ENCODE results near the gene ANKRD28. TPM values are rescaled to one million over a fixed set of nuclear protein-coding genes. Genes with fewer than 3 reads are reported as not detected.

The ANKRD28 gene
- total and polyA plus RNA-seq, 2 of the 4 experiments (the other 2 are of a cell fraction) = 52.6 to 211 TPM

GRCh38 chr3:15805756-15806266, 8.0 kb upstream of the ANKRD28 start:
- Histone ChIP-seq H2BK120ac (ENCODE audit: low read depth, low read length) (no peak overlapping the region), H3K4me2 (ENCODE audit: low read depth, low read length) (peak overlapping the region; percentile 60; the same call in 1 of the 2 replicates), H3K14ac (replicated peaks; ENCODE audit: low read depth, low read length) (no peak overlapping the region), H3K4me3 (ENCODE audit: insufficient read depth, low read depth, low read length) (no peak overlapping the region), H2AFZ (replicated peaks; ENCODE audit: low read length, poor library complexity) (no peak overlapping the region), H4K5ac (ENCODE audit: low read depth, low read length) (no peak overlapping the region), H2AK9ac (replicated peaks; ENCODE audit: low read depth, low read length, poor library complexity) (no peak overlapping the region), H3K56ac (ENCODE audit: extremely low read depth, insufficient read depth, low read length) (no peak overlapping the region), H3K9me1 (ENCODE audit: insufficient read depth, low read length) (peaks cover 5% of the 10 kb centered on the region), H2BK15ac (ENCODE audit: low read depth, low read length) (no peak overlapping the region), H3K4ac (ENCODE audit: low read depth, low read length) (no peak overlapping the region), H3K23ac (ENCODE audit: low read depth, low read length) (no peak overlapping the region), H3K27ac (ENCODE audit: insufficient read depth, low read length) (no peak overlapping the region), H4K8ac (ENCODE audit: low read depth in 2 of 2, low read length in 2 of 2) (no peak overlapping the region), H3K4me1 (ENCODE audit: control insufficient read depth, insufficient read depth, low read length) (peaks cover 2% of the 10 kb centered on the region; the same call in 1 of the 2 replicates), H3K36me3 (ENCODE audit: control insufficient read depth, insufficient read depth, low read length) (no peaks in the 10 kb centered on the region), H3K9me3 (ENCODE audit: control insufficient read depth, insufficient read depth, low read length) (no peaks in the 10 kb centered on the region), H4K91ac (ENCODE audit: insufficient read depth, low read depth, low read length) (no peak overlapping the region), H2BK20ac (ENCODE audit: low read depth, low read length) (no peak overlapping the region), H2AK5ac (ENCODE audit: low read depth, low read length) (no peak overlapping the region), H2BK5ac (ENCODE audit: low read depth, low read length, poor library complexity, severe bottlenecking) (peak overlapping the region; percentile 79), H3K9ac (ENCODE audit: low read depth, low read length) (no peak overlapping the region), H3K27me3 (ENCODE audit: control insufficient read depth, insufficient read depth, low read length) (no peaks in the 10 kb centered on the region), H3K18ac (ENCODE audit: low read depth, low read length) (no peak overlapping the region), H4K20me1 (ENCODE audit: insufficient read depth, low read length) (no peaks in the 10 kb centered on the region), H3K79me1 (ENCODE audit: low read depth in 1 of 2, low read length in 2 of 2) (peaks cover 48 to 54% of the 10 kb centered on the region in 2 experiments)
- intact Hi-C loops (cut with micrococcal nuclease) = no loop called here
- TF ChIP-seq MAFK (IDR thresholded peaks at IDR 0.05; ENCODE audit: low read depth, low read length) (peak; percentile 76), CEBPB (IDR thresholded peaks at IDR 0.05; ENCODE audit: low read depth, low read length) (peak; percentile 97), POLR2A (IDR thresholded peaks at IDR 0.05; ENCODE audit: low read depth, low read length) (no peak), FOS (IDR thresholded peaks at IDR 0.05; ENCODE audit: low read depth, low read length) (peak; percentile 52; the same call in 1 of the 2 replicates)
- ChIA-PET POLR2A (ENCODE audit: unreplicated experiment) (no interaction called here), CTCF (interaction anchor here (0.6 to 2.1 kb wide), 2 partner anchors 40 to 176 kb away, joined by 4 to 6 read pairs; no protein-coding TSS in a partner anchor)
- ATAC-seq (ENCODE audit: low read depth) (peak; percentile 56), DNase-seq (peak; percentile 89)
- BruUV-seq (replicated peaks) = no TSS peak
- WGBS, 2 experiments (ENCODE audit: extremely low coverage in 2 of 2, insufficient read length in 1 of 2) = no CpG with 5 or more reads among the region's 7 CpGs
- in situ Hi-C loops (cut with MboI; ENCODE audit: low sequenced_read_pairs) = loop anchor here (10.0 kb wide), 1 partner anchor 161 kb away; no protein-coding TSS in a partner anchor
- dilution Hi-C loops (cut with HindIII; ENCODE audit: low sequenced_read_pairs, unreplicated experiment) = no loop called here

Measured in IMR-90 (cell line).